Measurements from ENCODE around the gene SMIM27. TPM values are rescaled to one million over a fixed set of nuclear protein-coding genes. Genes with fewer than 3 reads are reported as not detected.

The SMIM27 gene
- total RNA-seq, 1 experiment from 2014 or later: 8.1 TPM

DNA sequence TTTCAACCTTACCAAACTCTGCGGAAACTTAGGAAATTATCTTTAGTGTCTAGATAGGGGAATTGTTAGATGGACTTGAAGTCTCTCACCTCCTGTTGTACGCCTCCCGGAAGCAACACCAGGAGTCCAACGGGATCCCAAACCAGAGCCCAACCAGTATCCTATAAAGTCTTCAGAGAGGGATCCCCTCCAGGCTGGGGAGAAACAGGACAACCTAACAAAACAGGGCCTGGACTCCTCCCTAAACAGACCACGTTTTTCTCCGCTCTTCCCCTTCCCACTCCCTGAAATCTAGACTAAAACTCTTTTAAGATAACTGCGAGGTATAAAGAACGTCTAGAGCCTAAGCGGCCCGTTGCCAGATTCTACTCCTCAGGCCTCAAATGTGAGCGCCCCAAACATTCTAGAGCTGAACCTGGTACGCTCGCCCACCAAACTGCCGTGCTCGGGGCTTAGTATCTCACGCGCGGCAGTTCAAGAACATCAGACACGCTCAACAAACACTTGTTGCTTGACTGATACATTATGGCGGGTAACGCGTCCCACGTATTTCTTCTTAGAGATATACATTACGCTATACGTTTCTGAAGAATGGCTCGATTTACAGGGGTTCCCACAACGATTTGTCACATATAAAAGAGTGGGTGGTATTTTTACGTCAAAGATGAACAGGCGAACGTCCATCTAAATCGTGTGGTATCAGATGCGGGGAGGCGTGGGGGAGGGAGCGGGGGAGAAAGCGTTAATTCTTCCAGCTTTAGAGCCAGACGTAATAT, 663 bp upstream of the SMIM27 start:
- H3K4me1 ChIP-seq (ENCODE audit: control insufficient read depth in 1 of 2, insufficient read depth in 2 of 2, low read length in 2 of 2): peaks cover 8 to 22% of the 10 kb centered on the region in 2 experiments
- CTCF ChIA-PET: interaction anchor here (1.6 to 1.9 kb wide), 2 partner anchors 25 to 172 kb away, joined by 3 to 16 read pairs; no protein-coding TSS in a partner anchor
- ATAC-seq (peak; percentile 34), DNase-seq (ENCODE audit: low read depth, low spot score) (peak; percentile 23)
- BruUV-seq (replicated peaks): no TSS peak
- intact Hi-C loops (cut with micrococcal nuclease): no loop called here
- no peaks in the 10 kb centered on the region for H3K27me3 ChIP-seq (ENCODE audit: insufficient read depth, low read length)
- H3K9me3 ChIP-seq (ENCODE audit: control insufficient read depth in 1 of 2, insufficient read depth in 1 of 2, low read depth in 1 of 2, low read length in 2 of 2): no peaks in the 10 kb centered on the region
- peak overlapping the region; percentile 83 for H3K27ac ChIP-seq (ENCODE audit: low read depth, low read length)
- H2AFZ ChIP-seq (ENCODE audit: low read depth, low read length, poor library complexity, severe bottlenecking): no peak overlapping the region
- H3K79me2 ChIP-seq (ENCODE audit: insufficient read depth, low read length): peaks cover 69% of the 10 kb centered on the region
- peak overlapping the region; percentile 75 for H3K9ac ChIP-seq (ENCODE audit: low read length)
- no peak for TF ChIP-seq SP1 (IDR thresholded peaks at IDR 0.05; ENCODE audit: low read depth)
- peak; percentile 45; the same call in 1 of the 2 replicates for TF ChIP-seq SIN3A (IDR thresholded peaks at IDR 0.05; ENCODE audit: low read depth)
- H3K4me3 ChIP-seq (replicated peaks in 1 of 2; ENCODE audit: low read depth in 1 of 2, low read length in 2 of 2): peak overlapping the region; percentile 61 to 83
- H4K20me1 ChIP-seq (ENCODE audit: insufficient read depth): no peaks in the 10 kb centered on the region
- no peaks in the 10 kb centered on the region for H3K9me2 ChIP-seq (ENCODE audit: insufficient read depth)
- RAD21 ChIA-PET (ENCODE audit: low non-redundant PET in 1 of 2, low total read pairs in 2 of 2, uncharacterized antibody in 2 of 2, unreplicated experiment in 2 of 2): interaction anchor here in 1 of 2 experiments (1.1 kb wide), 1 partner anchor 25 kb away, joined by 3 read pairs; the partner anchor contains the start of gene RIGI
- peak overlapping the region; percentile 94 for H3K4me2 ChIP-seq (ENCODE audit: low read length)
- POLR2A ChIA-PET: interaction anchor here (1.4 to 2.3 kb wide), 2 partner anchors 30 to 474 kb away, joined by 3 to 6 read pairs; partner anchors contain the start of gene DNAJA1
- no peaks in the 10 kb centered on the region; a peak in 2 of 4 replicates for H3K36me3 ChIP-seq (ENCODE audit: control insufficient read depth in 1 of 2, insufficient read depth in 2 of 2, low read length in 2 of 2)

DNA sequence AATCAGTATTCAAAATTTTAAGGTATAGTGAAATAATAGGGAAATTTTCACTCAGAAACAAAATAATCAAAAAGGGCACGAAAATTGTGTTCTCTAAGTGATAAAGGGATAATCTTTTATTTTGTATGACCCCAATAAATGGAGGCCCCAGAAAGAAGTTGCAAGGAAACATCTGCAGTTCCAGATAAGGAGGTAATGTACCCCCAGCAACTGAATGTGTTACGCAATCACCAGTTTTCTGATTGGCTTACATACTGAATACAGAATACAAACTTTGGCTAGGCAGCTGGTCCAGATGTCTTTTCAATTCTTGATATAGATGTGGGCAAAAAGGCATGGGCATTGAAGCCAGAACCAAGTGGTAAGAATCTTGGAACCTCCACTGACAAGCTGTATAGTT, 2.0 kb downstream of the SMIM27 start:
- intact Hi-C loops (cut with micrococcal nuclease): no loop called here
- CTCF ChIA-PET: no interaction called here
- Histone ChIP-seq H3K4me3 (replicated peaks in 1 of 2; ENCODE audit: low read depth in 1 of 2, low read length in 2 of 2) (no peak overlapping the region), H3K9ac (ENCODE audit: low read length) (no peak overlapping the region), H3K27ac (ENCODE audit: low read depth, low read length) (no peak overlapping the region), H3K27me3 (ENCODE audit: insufficient read depth, low read length) (no peaks in the 10 kb centered on the region), H2AFZ (ENCODE audit: low read depth, low read length, poor library complexity, severe bottlenecking) (no peak overlapping the region), H3K4me1 (ENCODE audit: control insufficient read depth in 1 of 2, insufficient read depth in 2 of 2, low read length in 2 of 2) (peaks cover 8 to 22% of the 10 kb centered on the region in 2 experiments), H3K4me2 (ENCODE audit: low read length) (no peak overlapping the region), H3K36me3 (ENCODE audit: control insufficient read depth in 1 of 2, insufficient read depth in 2 of 2, low read length in 2 of 2) (no peaks in the 10 kb centered on the region; a peak in 2 of 4 replicates), H4K20me1 (ENCODE audit: insufficient read depth) (no peaks in the 10 kb centered on the region), H3K9me2 (ENCODE audit: insufficient read depth) (no peaks in the 10 kb centered on the region), H3K79me2 (ENCODE audit: insufficient read depth, low read length) (peaks cover 48% of the 10 kb centered on the region), H3K9me3 (ENCODE audit: control insufficient read depth in 1 of 2, insufficient read depth in 1 of 2, low read depth in 1 of 2, low read length in 2 of 2) (no peaks in the 10 kb centered on the region)
- no peak for ATAC-seq
- TF ChIP-seq CEBPB (IDR thresholded peaks at IDR 0.05; ENCODE audit: low read depth): peak; percentile 51
- no peak for TF ChIP-seq ZFX (IDR thresholded peaks at IDR 0.05)
- TF ChIP-seq FOSL1 (IDR thresholded peaks at IDR 0.05; ENCODE audit: low read depth): no peak
- POLR2A ChIA-PET: no interaction called here
- DNase-seq (ENCODE audit: low read depth, low spot score): no peak
- BruUV-seq (replicated peaks): no TSS peak
- RAD21 ChIA-PET (ENCODE audit: low non-redundant PET in 1 of 2, low total read pairs in 2 of 2, uncharacterized antibody in 2 of 2, unreplicated experiment in 2 of 2): no interaction called here
